GM19099 (cell line): ENCODE results near the gene SMYD3.

Experiments used
- POLR2A ChIP-seq: IDR thresholded peaks from 3 replicates; pipeline ENCODE4 v1.6.1; 2011; ENCODE audit warnings: low read depth; ENCODE audit not compliant: insufficient read length; ENCODE audit errors: extremely low read depth

SMYD3 gene

DNA sequence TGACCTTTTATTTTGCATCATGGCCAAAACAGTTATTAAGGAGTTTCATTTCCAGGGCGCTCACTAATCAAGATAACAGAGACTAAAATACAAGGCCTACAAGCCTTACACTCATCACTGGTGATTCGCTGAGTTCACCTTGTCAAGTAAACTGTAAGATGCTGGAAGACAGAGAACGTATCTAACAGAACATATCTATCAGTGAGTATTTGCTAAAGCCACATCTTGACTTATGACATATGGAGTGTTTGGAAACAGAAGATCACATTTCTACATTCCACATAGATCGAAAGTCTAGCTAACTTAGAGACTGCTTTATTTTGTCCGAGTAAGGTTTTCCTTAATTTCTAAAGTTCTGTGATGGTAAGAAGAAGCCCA lies 506.5 kb downstream of the SMYD3 start:
- TF ChIP-seq POLR2A = no peak

DNA sequence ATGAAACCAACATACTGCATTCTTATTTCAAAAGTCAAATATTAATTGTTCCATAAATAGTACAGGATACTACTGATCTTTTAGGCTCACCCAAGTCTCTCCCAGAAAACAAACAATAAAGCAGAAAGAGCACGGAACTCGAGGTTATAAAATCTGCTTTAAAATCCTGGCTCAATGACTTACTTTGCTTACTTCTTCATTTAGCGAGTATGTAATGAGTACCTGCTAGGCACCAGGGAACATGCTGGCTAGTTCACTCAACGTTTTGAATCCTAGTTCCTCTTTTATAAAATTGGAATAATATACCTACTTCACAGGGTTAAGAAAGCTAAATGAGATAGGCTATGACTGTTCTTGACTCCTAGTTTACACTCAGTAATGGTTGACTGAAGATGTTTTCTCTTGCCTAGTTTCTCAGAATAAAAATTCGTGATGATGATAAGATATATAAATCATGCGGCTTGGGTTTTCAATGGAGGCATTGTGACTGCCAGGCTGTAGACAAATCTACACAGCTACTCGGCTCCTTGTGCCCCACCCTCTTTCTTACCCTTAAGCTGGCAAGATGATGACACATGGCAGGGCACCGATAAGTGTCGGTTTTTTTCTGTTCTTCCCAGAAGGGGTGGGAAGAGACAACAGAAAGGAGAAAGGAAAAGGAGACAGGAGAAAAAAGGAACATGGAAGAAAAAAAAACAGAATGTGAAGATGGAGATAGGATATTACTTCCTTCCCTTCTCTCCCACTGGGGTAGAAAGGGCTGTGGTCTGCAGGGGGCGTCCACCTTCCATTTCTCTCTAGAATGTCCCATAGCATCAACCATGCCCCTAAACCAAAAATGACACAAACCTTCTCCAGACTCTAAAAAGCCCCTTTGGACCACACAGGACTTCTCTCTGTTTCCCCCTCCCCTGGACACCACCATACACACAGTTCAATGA lies 507.1 kb downstream of the SMYD3 start:
- no peak for TF ChIP-seq POLR2A

DNA sequence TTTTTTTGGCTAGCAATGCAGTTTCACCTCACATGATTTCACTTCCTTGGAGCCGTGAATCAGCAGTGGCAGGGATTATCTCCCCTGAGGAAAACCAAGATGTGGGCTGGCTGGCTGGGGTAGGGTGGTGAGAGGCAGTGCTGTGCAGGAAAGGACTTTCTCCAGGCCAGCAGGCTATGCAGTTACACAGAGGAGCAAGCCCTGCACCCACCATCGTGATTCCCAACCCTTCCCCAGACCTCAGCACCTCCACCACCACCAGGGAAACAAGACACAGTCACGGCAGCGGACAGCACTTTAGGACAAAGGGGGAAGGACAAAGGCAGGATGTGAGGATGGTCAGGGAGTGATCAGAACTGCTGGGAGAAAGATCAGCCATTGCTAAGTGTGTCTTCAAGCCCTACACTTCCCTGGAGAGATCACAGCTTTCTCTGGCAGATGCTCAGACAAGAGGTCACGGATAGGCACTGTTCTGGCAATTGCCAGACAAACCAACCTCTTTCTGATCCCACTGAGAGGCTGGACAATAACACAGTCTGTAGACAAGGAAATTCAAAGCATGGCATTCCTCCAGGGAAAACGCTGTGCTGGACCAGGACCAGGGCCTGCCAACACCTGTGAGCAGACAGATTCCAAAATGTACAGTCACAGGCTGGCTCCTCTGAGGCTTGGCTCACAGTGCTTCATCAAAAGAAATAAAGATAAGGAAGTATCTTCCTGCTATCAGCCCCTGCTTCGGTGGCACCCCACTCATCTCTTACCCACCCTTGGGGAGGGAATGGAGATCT lies 509.4 kb downstream of the SMYD3 start:
- no peak for TF ChIP-seq POLR2A

DNA sequence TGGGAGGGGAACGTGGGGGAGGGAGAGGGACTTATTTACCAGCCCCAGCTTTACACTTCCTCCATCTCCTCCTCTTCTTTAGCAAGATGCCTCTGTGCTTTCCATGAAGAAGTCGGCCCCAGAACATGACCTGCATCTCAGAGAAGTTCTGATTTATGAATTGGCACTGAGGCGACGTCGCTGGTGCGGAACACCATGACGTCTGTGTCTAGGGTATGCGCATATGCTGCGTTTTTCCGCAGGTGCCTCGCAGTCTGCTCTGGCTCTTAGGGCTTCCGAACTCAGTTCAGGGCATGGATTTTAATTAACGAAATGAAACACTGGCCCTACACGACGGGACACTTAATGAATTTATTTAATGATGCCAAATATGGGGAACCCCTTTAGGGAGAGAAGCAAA lies 510.3 kb downstream of the SMYD3 start:
- TF ChIP-seq POLR2A = no peak

DNA sequence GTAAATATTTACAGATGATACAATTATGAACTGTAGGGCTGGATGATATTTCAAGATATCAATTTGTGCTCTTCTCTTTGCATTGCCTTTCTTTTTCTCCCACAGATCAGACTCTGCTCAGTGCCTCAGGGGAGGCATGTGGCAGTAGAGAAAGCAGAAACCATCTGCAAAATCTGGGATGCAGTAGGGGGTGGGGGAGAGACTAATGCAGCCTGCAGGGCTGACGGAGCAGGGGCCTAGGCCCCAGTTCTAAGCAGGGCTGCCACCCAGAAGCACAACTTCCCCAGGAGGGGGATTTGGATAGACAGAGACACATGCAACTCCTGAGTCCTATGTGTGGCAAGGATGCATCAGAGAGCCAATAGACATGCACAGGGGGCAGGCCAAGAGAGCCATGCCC lies 511.6 kb downstream of the SMYD3 start:
- TF ChIP-seq POLR2A = no peak

DNA sequence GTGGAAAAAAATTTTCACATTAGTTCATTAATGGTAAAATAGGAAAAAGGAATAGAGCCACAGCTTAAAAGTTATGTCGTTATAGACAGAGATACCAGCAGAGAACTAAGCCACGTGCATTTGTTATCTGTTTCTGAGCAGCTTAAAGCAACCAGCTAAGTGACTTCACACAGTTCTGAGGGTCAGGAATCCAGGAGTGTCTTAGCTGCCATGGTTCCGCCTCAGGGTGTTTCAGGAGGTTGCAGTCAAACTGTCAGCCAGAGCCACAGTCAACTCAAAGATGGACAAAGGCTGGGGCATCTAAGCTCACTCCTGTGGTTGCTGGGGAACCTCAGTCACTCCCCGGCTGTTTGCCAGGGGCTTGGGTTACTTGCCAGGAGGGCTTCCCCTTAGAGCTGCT lies 515.8 kb downstream of the SMYD3 start:
- TF ChIP-seq POLR2A = no peak

DNA sequence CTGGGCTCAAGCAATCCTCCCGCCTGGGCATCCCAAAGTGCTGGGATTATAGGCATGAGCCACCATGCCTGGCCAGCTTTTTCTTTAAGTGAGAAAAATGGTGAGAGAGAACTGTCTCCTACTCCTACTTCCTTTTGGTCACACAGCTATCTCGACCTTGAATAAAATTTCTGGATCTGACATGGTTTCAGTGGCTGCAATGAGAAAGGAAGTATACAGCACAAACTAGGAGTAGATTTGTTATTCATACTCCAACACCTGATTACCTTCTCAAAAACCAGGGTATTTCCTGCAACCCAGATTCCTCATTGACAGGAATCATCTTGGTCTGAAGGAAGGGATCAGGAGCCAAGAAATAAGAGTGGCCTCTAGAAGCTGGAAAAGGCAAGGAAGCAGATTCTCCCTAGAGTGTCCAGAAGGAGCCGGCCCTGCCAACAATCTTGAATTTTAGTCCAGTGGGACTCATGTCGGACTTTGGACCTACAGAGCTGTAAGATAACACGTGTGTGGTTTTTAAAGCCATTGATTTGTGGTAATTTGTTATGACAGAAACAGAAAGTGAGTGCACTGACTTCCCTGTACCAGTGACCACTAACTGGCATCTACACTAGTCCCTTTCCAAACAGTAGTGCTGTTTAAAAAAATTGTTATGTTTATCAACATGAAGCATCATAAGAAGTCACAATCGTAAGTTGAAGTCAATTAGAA lies 516.6 kb downstream of the SMYD3 start:
- no peak for TF ChIP-seq POLR2A

DNA sequence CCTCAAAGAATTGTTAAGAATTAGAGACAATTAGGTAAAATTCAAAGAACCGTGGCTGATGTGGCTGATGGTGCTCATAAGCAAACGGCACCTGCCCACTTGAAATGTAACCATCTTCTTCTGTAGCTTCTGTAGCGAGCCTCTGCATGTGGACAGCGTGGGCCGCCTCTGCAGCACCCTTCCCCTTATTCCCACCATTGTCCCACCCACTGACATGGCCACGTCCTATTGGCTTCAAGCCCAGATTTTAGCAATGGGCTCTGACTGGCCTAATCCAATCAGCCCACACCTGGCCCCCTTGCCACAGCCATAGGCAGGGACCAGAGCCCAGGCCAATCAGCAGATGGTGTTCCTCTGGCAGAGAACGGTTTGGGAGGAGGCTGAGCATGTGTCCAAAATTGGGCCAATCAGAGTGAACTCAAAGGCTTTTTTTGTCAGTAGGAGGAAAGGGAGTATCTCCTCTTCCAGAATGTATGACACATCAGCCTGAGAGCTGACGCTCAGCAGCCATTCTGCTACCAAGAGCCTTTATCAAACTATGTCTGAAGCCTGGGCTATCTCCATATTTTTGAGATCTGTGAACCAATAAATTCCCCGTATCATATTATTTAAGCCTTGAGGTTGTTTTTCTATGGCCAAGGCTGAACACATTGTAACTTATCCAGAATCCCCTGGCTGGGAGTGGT lies 518.5 kb downstream of the SMYD3 start:
- TF ChIP-seq POLR2A = no peak

DNA sequence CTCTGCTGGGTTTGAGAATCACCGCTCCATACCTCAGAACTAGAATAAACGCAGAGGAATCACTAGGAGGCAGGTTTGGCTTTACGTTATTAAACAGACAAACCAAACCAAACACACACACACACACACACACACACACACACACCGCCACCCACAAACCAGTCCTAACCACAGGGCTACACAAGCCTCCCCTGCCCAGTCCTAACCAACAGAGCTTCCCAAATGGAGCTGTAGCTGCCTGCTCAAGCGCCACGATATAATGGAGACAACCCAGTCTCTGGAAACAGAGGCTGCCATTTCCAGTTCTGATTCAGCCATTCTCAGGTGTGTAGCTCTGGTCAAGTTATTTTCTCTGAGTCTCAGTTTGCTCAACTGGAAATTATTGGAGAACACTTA lies 519.1 kb downstream of the SMYD3 start:
- TF ChIP-seq POLR2A = no peak

DNA sequence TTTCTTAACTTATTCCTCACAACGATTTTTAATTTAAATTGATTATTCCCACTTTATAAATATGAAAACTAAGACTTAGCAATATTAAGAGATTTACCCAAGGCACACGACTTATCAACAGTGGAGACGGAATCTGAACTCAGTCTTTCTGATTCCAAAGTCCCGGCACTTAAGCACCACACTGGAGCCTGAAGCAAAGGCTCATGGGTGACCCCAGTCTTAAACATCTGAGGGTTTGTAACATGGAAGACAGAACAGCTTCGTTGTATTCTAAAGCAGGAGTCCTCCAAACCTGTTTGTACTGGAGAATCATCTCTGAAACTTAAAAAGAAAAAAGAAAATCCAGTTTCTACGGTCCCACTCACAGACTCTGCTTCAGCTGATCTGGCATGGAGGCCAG lies 519.5 kb downstream of the SMYD3 start:
- no peak for TF ChIP-seq POLR2A

DNA sequence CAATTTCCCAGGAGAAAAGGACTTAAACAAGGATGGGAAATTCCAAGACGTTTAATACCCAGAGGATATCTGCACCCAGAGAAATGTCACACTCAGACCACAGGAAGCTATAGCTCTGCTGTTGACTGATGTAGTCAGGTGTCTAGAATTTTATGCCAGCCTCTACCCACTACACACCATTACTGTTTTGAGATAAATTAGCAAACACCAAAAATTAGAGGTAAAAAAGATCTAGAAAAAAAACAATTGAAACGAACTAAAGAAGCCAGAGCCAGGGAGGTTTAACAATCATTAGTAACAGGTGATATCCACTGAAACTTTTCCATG lies 519.9 kb downstream of the SMYD3 start:
- no peak for TF ChIP-seq POLR2A

DNA sequence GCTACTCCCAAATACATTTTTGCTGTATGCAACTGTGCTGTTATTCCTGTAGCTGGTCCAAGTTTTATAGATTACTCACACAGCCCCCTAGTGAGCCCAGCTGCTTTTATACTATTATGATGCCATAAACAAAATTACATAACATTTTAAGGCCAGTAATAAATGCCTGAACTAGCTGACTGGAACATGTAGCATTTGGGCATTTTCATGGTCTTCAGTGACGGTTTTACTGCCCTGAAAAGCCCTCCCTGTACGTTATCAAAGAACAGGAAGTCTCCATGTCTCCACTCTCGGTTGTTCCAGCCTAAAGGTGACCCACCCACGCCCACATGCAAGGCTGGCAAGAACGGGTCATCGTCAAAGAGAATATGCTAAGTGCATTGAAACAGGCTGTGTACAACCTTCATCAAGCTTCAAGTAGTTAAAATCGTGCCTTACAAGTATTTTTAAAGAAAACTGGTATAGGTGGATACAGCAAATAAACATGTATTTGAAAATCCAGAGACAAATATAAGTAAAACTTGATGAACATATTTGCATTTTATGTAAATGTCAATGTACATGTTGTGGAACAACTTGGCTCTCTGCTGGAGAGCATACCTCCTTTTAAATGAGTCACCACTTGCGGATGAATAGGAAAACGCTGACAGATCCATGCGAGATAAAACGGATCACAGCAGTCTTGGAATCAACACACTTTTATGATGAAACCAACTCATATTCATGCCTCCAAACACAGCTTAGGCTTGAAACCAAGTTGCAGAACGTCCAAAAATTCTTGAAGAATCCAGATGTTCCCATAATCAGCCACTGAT lies 520.5 kb downstream of the SMYD3 start:
- TF ChIP-seq POLR2A = no peak

DNA sequence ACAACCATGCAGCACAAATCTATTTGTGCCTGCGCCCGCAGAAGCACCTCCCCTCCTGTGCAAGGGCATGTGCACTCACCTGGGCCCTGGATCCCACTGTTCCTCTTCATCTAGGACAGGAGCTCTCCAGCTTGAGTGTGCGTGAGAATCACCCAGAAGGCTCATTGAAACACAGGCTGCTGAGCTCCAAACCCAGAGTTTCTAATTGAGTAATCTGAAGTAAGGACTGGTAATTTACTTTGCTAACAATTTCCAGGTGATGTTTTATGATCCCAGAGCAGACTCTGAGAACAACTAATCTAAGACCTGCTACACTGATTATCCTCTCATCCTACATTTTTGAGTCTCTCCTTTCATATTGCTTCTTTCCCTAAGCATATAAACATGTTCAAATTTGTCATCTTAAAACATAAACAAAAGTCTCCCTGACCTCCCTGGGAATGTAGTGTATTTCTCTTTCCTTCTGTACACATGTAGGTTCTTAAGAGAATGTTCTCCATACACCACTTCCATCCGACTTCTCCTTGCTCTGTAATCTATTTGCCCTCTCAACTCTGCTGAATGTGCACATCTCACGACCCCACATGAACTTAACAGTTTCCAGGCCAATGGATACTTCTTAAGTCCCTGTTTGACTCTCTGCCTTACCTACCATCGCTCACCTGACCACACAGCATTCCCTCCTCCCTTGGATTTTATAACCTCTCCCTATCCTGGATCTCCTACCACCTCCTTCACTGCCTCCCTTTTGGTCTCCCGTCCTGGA lies 522.5 kb downstream of the SMYD3 start:
- no peak for TF ChIP-seq POLR2A
